Measurements from ENCODE around the gene CAPRIN1. TPM values are rescaled to one million over a fixed set of nuclear protein-coding genes. Genes with fewer than 3 reads are reported as not detected.

The CAPRIN1 gene
- total RNA-seq, 1 experiment from 2014 or later = 301 TPM

DNA sequence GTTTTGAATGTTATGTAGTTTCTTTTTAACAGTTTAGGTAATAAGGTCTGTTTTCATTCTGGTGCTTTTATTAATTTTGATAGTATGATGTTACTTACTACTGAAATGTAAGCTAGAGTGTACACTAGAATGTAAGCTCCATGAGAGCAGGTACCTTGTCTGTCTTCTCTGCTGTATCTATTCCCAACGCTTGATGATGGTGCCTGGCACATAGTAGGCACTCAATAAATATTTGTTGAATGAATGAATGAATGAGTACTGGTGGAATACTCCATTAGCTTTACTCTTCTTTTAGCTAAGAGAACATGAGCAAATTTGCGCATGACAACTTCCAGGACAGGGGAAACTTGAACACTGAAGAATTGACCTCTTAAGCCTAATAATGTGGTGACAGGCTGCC lies 47.3 kb downstream of the CAPRIN1 start:
- Mint-ChIP-seq H3K4me1 (0 out of 4 replicates have a peak, but pooled peaks cover 0 to under 1% of the 10 kb centered on the region in 2 experiments), H3K9me3 (no peaks in the 10 kb centered on the region), H3K27ac (no peak overlapping the region), H3K4me3 (no peak overlapping the region), H3K36me3 (ENCODE audit: insufficient read depth in 1 of 3, low read depth in 3 of 3) (peaks cover 38 to 70% (median 68%) of the 10 kb centered on the region in 3 experiments; a peak in 6 of 7 replicates), H3K27me3 (ENCODE audit: low read depth) (no peaks in the 10 kb centered on the region)
- no peak overlapping the region for H2AFZ ChIP-seq (ENCODE audit: low read length)
- TF ChIP-seq, protein P1, sequence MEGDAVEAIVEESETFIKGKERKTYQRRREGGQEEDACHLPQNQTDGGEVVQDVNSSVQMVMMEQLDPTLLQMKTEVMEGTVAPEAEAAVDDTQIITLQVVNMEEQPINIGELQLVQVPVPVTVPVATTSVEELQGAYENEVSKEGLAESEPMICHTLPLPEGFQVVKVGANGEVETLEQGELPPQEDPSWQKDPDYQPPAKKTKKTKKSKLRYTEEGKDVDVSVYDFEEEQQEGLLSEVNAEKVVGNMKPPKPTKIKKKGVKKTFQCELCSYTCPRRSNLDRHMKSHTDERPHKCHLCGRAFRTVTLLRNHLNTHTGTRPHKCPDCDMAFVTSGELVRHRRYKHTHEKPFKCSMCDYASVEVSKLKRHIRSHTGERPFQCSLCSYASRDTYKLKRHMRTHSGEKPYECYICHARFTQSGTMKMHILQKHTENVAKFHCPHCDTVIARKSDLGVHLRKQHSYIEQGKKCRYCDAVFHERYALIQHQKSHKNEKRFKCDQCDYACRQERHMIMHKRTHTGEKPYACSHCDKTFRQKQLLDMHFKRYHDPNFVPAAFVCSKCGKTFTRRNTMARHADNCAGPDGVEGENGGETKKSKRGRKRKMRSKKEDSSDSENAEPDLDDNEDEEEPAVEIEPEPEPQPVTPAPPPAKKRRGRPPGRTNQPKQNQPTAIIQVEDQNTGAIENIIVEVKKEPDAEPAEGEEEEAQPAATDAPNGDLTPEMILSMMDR (conservative IDR thresholded peaks at IDR 0.05) = no peak
- H2BK12ac ChIP-seq (ENCODE audit: insufficient read length, low read depth, low read length) = no peak overlapping the region
- H3T11ph ChIP-seq (ENCODE audit: low read length) = no peak overlapping the region
- H3K27ac ChIP-seq (ENCODE audit: insufficient read length, low read depth, low read length) = no peak overlapping the region
- H3K14ac ChIP-seq (ENCODE audit: insufficient read depth, low read length) = no peak overlapping the region
- no peaks in the 10 kb centered on the region for H4K20me1 ChIP-seq (ENCODE audit: control insufficient read depth, insufficient read depth, insufficient read length)
- no peak overlapping the region for H4K5ac ChIP-seq (ENCODE audit: insufficient read length, low read depth, low read length)
- H4K91ac ChIP-seq (ENCODE audit: insufficient read length, low read depth, low read length) = no peak overlapping the region
- H4K8ac ChIP-seq (replicated peaks; ENCODE audit: insufficient read length, low read depth, low read length) = no peak overlapping the region
- H3K23me2 ChIP-seq (ENCODE audit: insufficient read length, low read depth, low read length, poor library complexity, severe bottlenecking) = no peaks in the 10 kb centered on the region
- H2BK5ac ChIP-seq (ENCODE audit: insufficient read length, low read length) = no peak overlapping the region
- H3K79me2 ChIP-seq (ENCODE audit: insufficient read depth, low read length) = no peaks in the 10 kb centered on the region
- H3K79me1 ChIP-seq (ENCODE audit: insufficient read depth, low read depth, low read length, poor library complexity, severe bottlenecking) = no peaks in the 10 kb centered on the region
- no peaks in the 10 kb centered on the region for H3K27me3 ChIP-seq (ENCODE audit: insufficient read depth, low read length)
- no peak overlapping the region for H3K4ac ChIP-seq (ENCODE audit: low read depth, low read length)
- WGBS (ENCODE audit: extremely low coverage, insufficient read length, low lambda C conversion rate) = no CpG with 5 or more reads among the region's 2 CpGs
- no peak overlapping the region for H3K56ac ChIP-seq (ENCODE audit: insufficient read length, low read depth, low read length)
- H2BK15ac ChIP-seq (ENCODE audit: low read depth, low read length) = no peak overlapping the region
- H3K18ac ChIP-seq (ENCODE audit: insufficient read length, low read depth, low read length) = no peak overlapping the region
- H2BK20ac ChIP-seq (ENCODE audit: low read depth, low read length, poor library complexity, severe bottlenecking) = no peak overlapping the region
- no peak overlapping the region for H3K4me2 ChIP-seq (ENCODE audit: insufficient read depth, insufficient read length, low read length)
- DNase-seq = no peak
- H3K9me3 ChIP-seq (ENCODE audit: control insufficient read depth, low read depth, low read length) = no peaks in the 10 kb centered on the region
- H3K4me1 ChIP-seq (ENCODE audit: insufficient read depth, low read length) = no peaks in the 10 kb centered on the region
- no peak overlapping the region for H2AK5ac ChIP-seq (ENCODE audit: insufficient read length, low read length)
- no peak overlapping the region for H3K23ac ChIP-seq (ENCODE audit: insufficient read length, low read depth, low read length)
- H3K9ac ChIP-seq (ENCODE audit: extremely low read depth, insufficient read length, low read length) = no peak overlapping the region
- H2BK120ac ChIP-seq (ENCODE audit: low read depth, low read length, poor library complexity, severe bottlenecking) = no peak overlapping the region
